B cell (primary cell): ENCODE results near the gene SOCS4. TPM values are rescaled to one million over a fixed set of nuclear protein-coding genes. Genes with fewer than 3 reads are reported as not detected.

ENCODE experiments used
- ATAC-seq: fragments of 200-7000 bp; cut with Tn5 transposase; one replicate; pipeline ENCODE4 v1.10.0; 2021; ENCODE audit warnings: low read depth, mild to moderate bottlenecking, moderate number of reproducible peaks, moderate library complexity
- CTCF ChIA-PET: fragments of 350-600 bp; sonication (Branson Sonifier 250); formaldehyde crosslinking; loops from one replicate; lab custom pipeline; 2021; ENCODE audit warnings: antibody characterized with exemption, inconsistent platforms; lab: Charles Lee
- POLR2A ChIA-PET: fragments of 350-600 bp; sonication (Branson Sonifier 250); formaldehyde crosslinking; loops from one replicate; lab custom pipeline; 2021; ENCODE audit warnings: antibody characterized with exemption; lab: Charles Lee
- DNase-seq: peaks from one replicate; pipeline ENCODE4 v3.0.0; 2013
- H2AFZ ChIP-seq: 2 replicates; pipeline ENCODE4 v1.6.1; 2012; ENCODE audit warnings: mild to moderate bottlenecking, low read depth, low read length; ENCODE audit not compliant: insufficient read depth, poor library complexity, severe bottlenecking
- H3K27ac ChIP-seq, 2 donors: 1 replicate in 1 of 2; 2 replicates in 1 of 2; pipeline ENCODE4 v1.5.1; 2012 to 2013; ENCODE audit warnings: low read length in 2 of 2, mild to moderate bottlenecking in 2 of 2, moderate library complexity in 1 of 2
- H3K27me3 ChIP-seq, 4 experiments: fragments of 200-600 bp in 1 of 4; sonication (generic) in 1 of 4; replicated peaks in 1 of 4; 1 replicate in 2 of 4; 2 replicates in 2 of 4; pipeline versions ENCODE4 v1.6.1 to v1.7.0; 2013 to 2016; ENCODE audit warnings: low read length in 3 of 4, mild to moderate bottlenecking in 2 of 4, mixed read lengths in 1 of 4, moderate library complexity in 1 of 4; ENCODE audit not compliant: insufficient read depth in 4 of 4, control insufficient read depth in 3 of 4; ENCODE audit errors: control extremely low read depth in 1 of 4
- H3K36me3 ChIP-seq, 2 experiments: replicated peaks in 1 of 2; 1 replicate in 1 of 2; 2 replicates in 1 of 2; pipeline versions ENCODE4 v1.6.1 to v1.7.1; 2013; ENCODE audit warnings: low read length in 1 of 2; ENCODE audit not compliant: insufficient read depth in 2 of 2, control insufficient read depth in 1 of 2; ENCODE audit errors: control extremely low read depth in 1 of 2, extremely low read depth in 1 of 2
- H3K4me1 ChIP-seq, 2 donors: fragments of 200-600 bp in 1 of 2; sonication (generic) in 1 of 2; 1 replicate in 1 of 2; 2 replicates in 1 of 2; pipeline versions ENCODE4 v1.5.1 to v1.6.1; 2013 to 2017; ENCODE audit warnings: low read length in 2 of 2; ENCODE audit not compliant: control insufficient read depth in 2 of 2, insufficient read depth in 2 of 2
- H3K4me2 ChIP-seq: replicated peaks from 2 replicates; pipeline ENCODE3; 2012; ENCODE audit warnings: mild to moderate bottlenecking, low read depth, low read length; ENCODE audit not compliant: poor library complexity, severe bottlenecking
- H3K4me3 ChIP-seq, 5 experiments: fragments of 200-600 bp in 1 of 5; sonication (generic) in 1 of 5; 1 replicate in 3 of 5; 2 replicates in 2 of 5; pipeline versions ENCODE4 v1.5.1 to v1.7.0; 2011 to 2016; ENCODE audit warnings: low read length in 4 of 5, mild to moderate bottlenecking in 4 of 5, low read depth in 2 of 5, control low read depth in 1 of 5, moderate library complexity in 1 of 5; ENCODE audit not compliant: insufficient read depth in 1 of 5; ENCODE audit errors: control extremely low read depth in 1 of 5, extremely low read depth in 1 of 5
- H3K79me2 ChIP-seq: fragments of 200-600 bp; sonication (generic); one replicate; pipeline ENCODE4 v1.6.0; 2016; ENCODE audit warnings: low read length; ENCODE audit not compliant: control insufficient read depth, insufficient read depth
- H3K9ac ChIP-seq: fragments of 200-600 bp; sonication (generic); 2 replicates; pipeline ENCODE4 v1.6.1; 2017; ENCODE audit warnings: mild to moderate bottlenecking, low read length, moderate library complexity
- H3K9me3 ChIP-seq, 3 donors: one replicate each; pipeline versions ENCODE4 v1.6.1 to v1.7.1; 2013; ENCODE audit warnings: low read length in 2 of 3; ENCODE audit not compliant: control insufficient read depth in 2 of 3, insufficient read depth in 1 of 3; ENCODE audit errors: control extremely low read depth in 1 of 3
- H4K20me1 ChIP-seq: 2 replicates; pipeline ENCODE4 v1.6.0; 2012; ENCODE audit warnings: mild to moderate bottlenecking, low read length; ENCODE audit not compliant: insufficient read depth, control insufficient read depth, poor library complexity, severe bottlenecking
- H3K27ac Mint-ChIP-seq: one replicate; pipeline ENCODE4 v1.8.0; 2021; ENCODE audit warnings: mixed read lengths
- H3K27me3 Mint-ChIP-seq: one replicate; pipeline ENCODE4 v1.8.0; 2021; ENCODE audit warnings: mixed read lengths
- H3K4me1 Mint-ChIP-seq: one replicate; pipeline ENCODE4 v1.8.0; 2021; ENCODE audit warnings: mixed read lengths
- H3K4me3 Mint-ChIP-seq: one replicate; pipeline ENCODE4 v1.8.0; 2021; ENCODE audit warnings: mixed read lengths
- H3K9me3 Mint-ChIP-seq: one replicate; pipeline ENCODE4 v1.8.0; 2022; ENCODE audit warnings: mixed read lengths; ENCODE audit not compliant: insufficient read depth
- CTCF ChIP-seq: fragments of 200-600 bp; IDR thresholded peaks from one replicate; pipeline ENCODE4 v1.8.0; 2022; ENCODE audit warnings: antibody characterized with exemption, mild to moderate bottlenecking
- EZH2 ChIP-seq: IDR thresholded peaks from 2 replicates; pipeline ENCODE4 v1.6.1; 2012; ENCODE audit warnings: borderline replicate concordance, low read depth, mild to moderate bottlenecking, moderate library complexity, low read length; ENCODE audit not compliant: insufficient read depth, poor library complexity, severe bottlenecking
- WGBS: methylation state at CpG from one replicate; pipeline ENCODE4 v1.1.5; 2013; ENCODE audit warnings: missing lambda C conversion rate; ENCODE audit not compliant: insufficient coverage; 5-methylcytosine and 5-hydroxymethylcytosine counted together
- intact Hi-C: fragments of 100-400 bp; cut with micrococcal nuclease; formaldehyde crosslinking; loops from one replicate; pipeline ENCODE4 v1.10.0; 2022
- polyA plus RNA-seq: library from polyadenylated mRNA; depleted of rRNA; stranded (reverse); fragments of >200 nt; gene quantifications from 2 replicates; pipeline ENCODE4 v1.2.3, GENCODE V29; 2012
- total RNA-seq, 2 donors: library from RNA; stranded (reverse); fragments of 120-200 nt in 1 of 2; gene quantifications; 1 replicate in 1 of 2; 2 replicates in 1 of 2; pipeline versions ENCODE4 v1.2.3 to v1.2.4, GENCODE V29; 2013 to 2022

Gene SOCS4
- total and polyA plus RNA-seq, 2 donors (not counting 1 experiment from before 2014, with no cell fraction given) = 4.7 to 26.3 TPM

- Mint-ChIP-seq H3K27me3 (no peaks in the 10 kb centered on the region), H3K9me3 (no peaks in the 10 kb centered on the region), H3K4me3 (peak overlapping the region; percentile 93), H3K4me1 (peaks cover 48% of the 10 kb centered on the region), H3K27ac (no peak overlapping the region)
- H3K27me3 ChIP-seq = no peaks in the 10 kb centered on the region
- POLR2A ChIA-PET = interaction anchor here (2.7 kb wide), 1 partner anchor 19 kb away, joined by 23 read pairs; no protein-coding TSS in a partner anchor
- H3K79me2 ChIP-seq = peaks cover 70% of the 10 kb centered on the region
- DNase-seq (no peak), ATAC-seq (no peak)
- peak overlapping the region in 1 of 2 donors; percentile 100 for H3K27ac ChIP-seq
- CTCF ChIA-PET = interaction anchor here (1.0 to 5.4 kb wide), 5 partner anchors 13 to 279 kb away, joined by 3 to 60 read pairs (median 22); partner anchors contain the start of genes SOCS4 and WDHD1
- WGBS = 94% methylated on average over 5 of the region's 7 CpGs
- peaks cover 40% of the 10 kb centered on the region for H4K20me1 ChIP-seq
- H3K4me1 ChIP-seq = peaks cover 18 to 25% of the 10 kb centered on the region in 2 donors
- H3K4me2 ChIP-seq = no peak overlapping the region
- intact Hi-C loops = loop anchor here (5.0 kb wide), 1 partner anchor 611 kb away; the partner anchor contains the start of gene CNIH1
- H3K4me3 ChIP-seq = peak overlapping the region in 1 of 5 experiments; percentile 6
- H3K9me3 ChIP-seq = no peaks in the 10 kb centered on the region
- no peak overlapping the region for H3K9ac ChIP-seq
- H2AFZ ChIP-seq = no peak overlapping the region
- H3K36me3 ChIP-seq = peaks cover 0 to 21% of the 10 kb centered on the region in 2 experiments
- TF ChIP-seq EZH2 = no peak
- no peak for TF ChIP-seq CTCF
Observed at GRCh38 chr14:55053500-55053899, 26.5 kb downstream of the SOCS4 start.

DNA sequence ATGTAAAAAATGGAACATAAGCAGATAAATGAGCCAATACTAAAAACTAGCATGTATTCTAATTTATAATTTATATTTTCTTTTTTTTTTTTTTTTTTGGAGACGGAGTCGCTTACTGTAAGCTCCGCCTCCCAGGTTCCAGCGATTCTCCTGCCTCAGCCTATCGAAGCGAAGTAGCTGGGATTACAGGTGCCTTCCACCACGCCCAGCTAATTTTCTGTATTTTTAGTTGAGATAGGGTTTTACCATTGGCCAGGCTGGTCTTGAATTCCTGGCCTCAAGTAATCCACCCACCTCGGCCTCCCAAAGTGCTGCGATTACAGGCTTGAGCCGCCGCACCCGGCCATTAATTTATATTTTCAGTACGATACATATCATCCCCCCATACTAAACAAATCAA lies 27.1 kb downstream of the SOCS4 start:
- no peaks in the 10 kb centered on the region for H3K9me3 Mint-ChIP-seq
- Histone ChIP-seq H3K9ac (no peak overlapping the region), H3K4me2 (no peak overlapping the region), H3K36me3 (peaks cover 0 to 21% of the 10 kb centered on the region in 2 experiments), H3K4me3 (no peak overlapping the region), H4K20me1 (peaks cover 42% of the 10 kb centered on the region), H3K9me3 (no peaks in the 10 kb centered on the region), H2AFZ (no peak overlapping the region), H3K79me2 (peaks cover 76% of the 10 kb centered on the region), H3K4me1 (peaks cover 18 to 25% of the 10 kb centered on the region in 2 donors), H3K27me3 (no peaks in the 10 kb centered on the region), H3K27ac (no peak overlapping the region)
- H3K27me3 Mint-ChIP-seq = no peaks in the 10 kb centered on the region
- 100% methylated on average over 2 of the region's 13 CpGs for WGBS
- DNase-seq (no peak), ATAC-seq (no peak)
- H3K27ac Mint-ChIP-seq = peak overlapping the region; percentile 53
- peaks cover 48% of the 10 kb centered on the region for H3K4me1 Mint-ChIP-seq
- ChIA-PET POLR2A (interaction anchor here (0.7 kb wide), 1 partner anchor 597 kb away, joined by 7 read pairs; no protein-coding TSS in a partner anchor), CTCF (interaction anchor here (0.6 to 5.4 kb wide), 4 partner anchors 13 to 105 kb away, joined by 3 to 60 read pairs (median 21); partner anchors contain the start of genes SOCS4 and WDHD1)
- intact Hi-C loops = loop anchor here (5.0 kb wide), 1 partner anchor 612 kb away; the partner anchor contains the start of gene CNIH1
- TF ChIP-seq EZH2 (no peak), CTCF (no peak)
- H3K4me3 Mint-ChIP-seq = peak overlapping the region; percentile 93
